GM21528 (cell line): ENCODE measurements around the gene SCG2.
"Not testable (repeated sequence)": the region's sequence is repeated elsewhere in the genome, so short reads cannot be mapped to it uniquely, and the experiment has no call there.

Experiments used
- ATAC-seq: cut with Tn5 transposase; IDR thresholded peaks from one replicate; pipeline ENCODE4 v1.9.1; 2021; ENCODE audit warnings: mild to moderate bottlenecking, moderate library complexity; ENCODE audit not compliant: unreplicated experiment, low FRiP score

Gene SCG2

GRCh38 chr2:223613017-223613950 is 11.1 kb upstream of the SCG2 start:
- ATAC-seq = no peak

GRCh38 chr2:223612501-223612900 is 10.3 kb upstream of the SCG2 start:
- no peak for ATAC-seq

- no peak for ATAC-seq
Measured at GRCh38 chr2:223611061-223611460, 8.9 kb upstream of the SCG2 start.

GRCh38 chr2:223607476-223607875 is 5.3 kb upstream of the SCG2 start:
- ATAC-seq = no peak

GRCh38 chr2:223606946-223607345 is 4.8 kb upstream of the SCG2 start:
- ATAC-seq = no peak

- no peak for ATAC-seq
Measured at GRCh38 chr2:223604231-223604630, 2.1 kb upstream of the SCG2 start.

- no peak for ATAC-seq
Measured at GRCh38 chr2:223602972-223603371, 811 bp upstream of the SCG2 start.

GRCh38 chr2:223601018-223601417 is 1.1 kb downstream of the SCG2 start:
- no peak for ATAC-seq

GRCh38 chr2:223599640-223600380 is 2.4 kb downstream of the SCG2 start:
- ATAC-seq = no peak

GRCh38 chr2:223598994-223599639 is 3.0 kb downstream of the SCG2 start:
- ATAC-seq = no peak

- ATAC-seq = no peak
Measured at GRCh38 chr2:223597076-223597475, 5.1 kb downstream of the SCG2 start.

GRCh38 chr2:223596208-223596607 is 6.0 kb downstream of the SCG2 start:
- ATAC-seq = no peak

GRCh38 chr2:223594831-223595230 is 7.3 kb downstream of the SCG2 start:
- ATAC-seq = no peak

GRCh38 chr2:223594259-223594658 is 7.9 kb downstream of the SCG2 start:
- ATAC-seq = no peak

GRCh38 chr2:223592689-223593088 is 9.5 kb downstream of the SCG2 start:
- not testable (repeated sequence) for ATAC-seq

- no peak for ATAC-seq
Measured at GRCh38 chr2:223591596-223591995, 10.6 kb downstream of the SCG2 start.

- no peak for ATAC-seq
Measured at GRCh38 chr2:223590964-223591363, 11.2 kb downstream of the SCG2 start.

GRCh38 chr2:223589901-223590300 is 12.3 kb downstream of the SCG2 start:
- ATAC-seq = no peak

- no peak for ATAC-seq
Measured at GRCh38 chr2:223588251-223588650, 13.9 kb downstream of the SCG2 start.

- ATAC-seq = no peak
Measured at GRCh38 chr2:223587301-223587700, 14.9 kb downstream of the SCG2 start.

GRCh38 chr2:223586261-223586660 is 15.9 kb downstream of the SCG2 start:
- no peak for ATAC-seq
